Measurements from ENCODE around the gene NCBP3.
A peak's percentile ranks its signal among the peaks of the same experiment; 100 is the strongest.

Gene NCBP3

GRCh38 chr17:3893720-3894116 is 47.7 kb upstream of the NCBP3 start:
- DNase-seq (ENCODE audit: extremely low spot score): no peak
- TF ChIP-seq FOXM1 (IDR thresholded peaks at IDR 0.05; ENCODE audit: borderline replicate concordance): no peak
- TF ChIP-seq ZNF384 (IDR thresholded peaks at IDR 0.05): no peak
- TF ChIP-seq ARNT (IDR thresholded peaks at IDR 0.05): no peak
- no peak for TF ChIP-seq PKNOX1 (IDR thresholded peaks at IDR 0.05)
- TF ChIP-seq FOXK2 (IDR thresholded peaks at IDR 0.05): no peak
- TF ChIP-seq TARDBP (IDR thresholded peaks at IDR 0.05): no peak
- TF ChIP-seq FOXA1 (IDR thresholded peaks at IDR 0.05): no peak
- no peak for TF ChIP-seq SUZ12 (IDR thresholded peaks at IDR 0.05)
- TF ChIP-seq LEF1 (IDR thresholded peaks at IDR 0.05; ENCODE audit: borderline replicate concordance): no peak
- no peak for TF ChIP-seq L3MBTL2 (conservative IDR thresholded peaks at IDR 0.05)
- no peak for TF ChIP-seq CTBP1 (IDR thresholded peaks at IDR 0.05; ENCODE audit: borderline replicate concordance)
- no peak for TF ChIP-seq HDGF (IDR thresholded peaks at IDR 0.05; ENCODE audit: borderline replicate concordance)
- no peak for TF ChIP-seq SP1 (IDR thresholded peaks at IDR 0.05)
- ChIA-PET POLR2A (interaction anchor here (1.2 to 1.8 kb wide), 2 partner anchors 14 to 48 kb away, joined by 4 to 5 read pairs; partner anchors contain the start of gene NCBP3), CTCF (interaction anchor here (1.7 kb wide), 1 partner anchor 20 kb away, joined by 5 read pairs; no protein-coding TSS in a partner anchor)

- DNase-seq (ENCODE audit: extremely low spot score): peak; percentile 96
- POLR2A ChIA-PET: interaction anchor here (0.6 to 1.8 kb wide), 5 partner anchors 10 to 155 kb away, joined by 3 to 5 read pairs (median 4); no protein-coding TSS in a partner anchor
Observed at GRCh38 chr17:3893003-3893719, 47.1 kb upstream of the NCBP3 start, which contains the start of gene CAMKK1. Gene CAMKK1 (minus strand): TSS chr17:3893053. CDS start chr17:3885687, 7,366 bp downstream.

GRCh38 chr17:3892095-3892998 is 46.3 kb upstream of the NCBP3 start:
- TF ChIP-seq L3MBTL2 (conservative IDR thresholded peaks at IDR 0.05) (peak; percentile 35; the same call in 1 of the 2 replicates), ZNF384 (IDR thresholded peaks at IDR 0.05) (no peak)
- ChIA-PET CTCF (interaction anchor here (0.6 to 1.7 kb wide), 3 partner anchors 22 to 157 kb away, joined by 3 to 5 read pairs (median 4); no protein-coding TSS in a partner anchor), POLR2A (interaction anchor here (0.6 to 1.8 kb wide), 5 partner anchors 9 to 155 kb away, joined by 3 to 5 read pairs (median 4); no protein-coding TSS in a partner anchor)
- peak; percentile 32 for DNase-seq (ENCODE audit: extremely low spot score)

More at GRCh38 chr17:3893003-3893719, 47.1 kb upstream of the NCBP3 start, which contains the start of gene CAMKK1:
- TF ChIP-seq PKNOX1 (IDR thresholded peaks at IDR 0.05): peak; percentile 95
- TF ChIP-seq HDGF (IDR thresholded peaks at IDR 0.05; ENCODE audit: borderline replicate concordance): 0 out of 2 replicates have a peak, but pooled peaks have one; percentile 54
- peak; percentile 58 for TF ChIP-seq FOXM1 (IDR thresholded peaks at IDR 0.05; ENCODE audit: borderline replicate concordance)
- TF ChIP-seq BHLHE40 (IDR thresholded peaks at IDR 0.05; ENCODE audit: borderline replicate concordance): no peak
- peak; percentile 50; the same call in 1 of the 2 replicates for TF ChIP-seq L3MBTL2 (conservative IDR thresholded peaks at IDR 0.05)
- CTCF ChIA-PET: interaction anchor here (0.6 to 1.7 kb wide), 3 partner anchors 21 to 158 kb away, joined by 3 to 5 read pairs (median 4); no protein-coding TSS in a partner anchor

- ChIA-PET CTCF (no interaction called here), POLR2A (no interaction called here)
- TF ChIP-seq CTBP1 (IDR thresholded peaks at IDR 0.05; ENCODE audit: borderline replicate concordance) (no peak), SUZ12 (IDR thresholded peaks at IDR 0.05) (no peak), SP1 (IDR thresholded peaks at IDR 0.05) (no peak), ELF4 (IDR thresholded peaks at IDR 0.05) (no peak), TARDBP (IDR thresholded peaks at IDR 0.05) (no peak), ARNT (IDR thresholded peaks at IDR 0.05) (no peak)
- DNase-seq (ENCODE audit: extremely low spot score): no peak
Observed at GRCh38 chr17:3891626-3892094, 45.6 kb upstream of the NCBP3 start.

GRCh38 chr17:3890878-3891219 is 44.8 kb upstream of the NCBP3 start:
- TF ChIP-seq HDGF (IDR thresholded peaks at IDR 0.05; ENCODE audit: borderline replicate concordance) (no peak), LEF1 (IDR thresholded peaks at IDR 0.05; ENCODE audit: borderline replicate concordance) (no peak), ARNT (IDR thresholded peaks at IDR 0.05) (no peak), TARDBP (IDR thresholded peaks at IDR 0.05) (no peak), BHLHE40 (IDR thresholded peaks at IDR 0.05; ENCODE audit: borderline replicate concordance) (no peak), FOXM1 (IDR thresholded peaks at IDR 0.05; ENCODE audit: borderline replicate concordance) (no peak), PKNOX1 (IDR thresholded peaks at IDR 0.05) (no peak), CTBP1 (IDR thresholded peaks at IDR 0.05; ENCODE audit: borderline replicate concordance) (no peak), SUZ12 (IDR thresholded peaks at IDR 0.05) (no peak), SP1 (IDR thresholded peaks at IDR 0.05) (no peak), FOXK2 (IDR thresholded peaks at IDR 0.05) (no peak), L3MBTL2 (conservative IDR thresholded peaks at IDR 0.05) (no peak), FOXA1 (IDR thresholded peaks at IDR 0.05) (no peak), ELF4 (IDR thresholded peaks at IDR 0.05) (no peak), ZNF384 (IDR thresholded peaks at IDR 0.05) (no peak)
- CTCF ChIA-PET: no interaction called here
- POLR2A ChIA-PET: interaction anchor here (1.1 to 1.8 kb wide), 4 partner anchors 10 to 252 kb away, joined by 3 to 9 read pairs (median 4); partner anchors contain the start of genes CYB5D2 and ZZEF1
- no peak for DNase-seq (ENCODE audit: extremely low spot score)
